Activated T-helper 2 cell treated with anti-CD3 and anti-CD28 coated beads, Interferon-gamma antibody, Interleukin-2, Interleukin-4, amounts not matched to agents 10 μg/mL and 5 μg/mL and 100 μg/mL, durations not matched to agents 14 hours and 24 hours and 36 hours (primary cell): Measurements from ENCODE around the gene MACF1. TPM values are rescaled to one million over a fixed set of nuclear protein-coding genes. Genes with fewer than 3 reads are reported as not detected.

Experiments used
- DNase-seq: peaks from one replicate; pipeline ENCODE4 v3.0.0; 2021; ENCODE audit warnings: low spot score
- H3K27ac Mint-ChIP-seq: one replicate; pipeline ENCODE4 v1.8.0; 2021; ENCODE audit warnings: mixed read lengths
- H3K27me3 Mint-ChIP-seq: one replicate; pipeline ENCODE4 v1.8.0; 2021; ENCODE audit warnings: low read depth, mixed read lengths
- H3K36me3 Mint-ChIP-seq: one replicate; pipeline ENCODE4 v1.8.0; 2021; ENCODE audit warnings: low read depth, mixed read lengths
- H3K4me1 Mint-ChIP-seq: one replicate; pipeline ENCODE4 v1.8.0; 2021; ENCODE audit warnings: low read depth, mixed read lengths
- H3K4me3 Mint-ChIP-seq: one replicate; pipeline ENCODE4 v1.8.0; 2021; ENCODE audit warnings: low read depth, mild to moderate bottlenecking, moderate library complexity, mixed read lengths
- H3K9me3 Mint-ChIP-seq: one replicate; pipeline ENCODE4 v1.8.0; 2021; ENCODE audit warnings: mixed read lengths
- intact Hi-C: fragments of 100-400 bp; cut with micrococcal nuclease; formaldehyde crosslinking; loops from one replicate; pipeline ENCODE4 v1.15.1; 2023
- total RNA-seq: library from RNA; stranded (reverse); gene quantifications from 2 replicates; pipeline ENCODE4 v1.2.3, GENCODE V29; 2022

The MACF1 gene
- total RNA-seq, 1 donor from 2014 or later: 212 TPM

GRCh38 chr1:39392851-39393573, 188.5 kb downstream of the MACF1 start:
- intact Hi-C loops: no loop called here
- Mint-ChIP-seq H3K27ac (no peak overlapping the region), H3K4me3 (no peak overlapping the region)

GRCh38 chr1:39393645-39394044, 189.2 kb downstream of the MACF1 start:
- H3K36me3 Mint-ChIP-seq: peaks cover 49% of the 10 kb centered on the region
- peaks cover 46% of the 10 kb centered on the region for H3K4me1 Mint-ChIP-seq
- DNase-seq: no peak
- H3K4me3 Mint-ChIP-seq: no peak overlapping the region
- intact Hi-C loops: no loop called here
- H3K27ac Mint-ChIP-seq: no peak overlapping the region
- H3K9me3 Mint-ChIP-seq: no peaks in the 10 kb centered on the region
- H3K27me3 Mint-ChIP-seq: no peaks in the 10 kb centered on the region

More at GRCh38 chr1:39392851-39393573, 188.5 kb downstream of the MACF1 start:
- peaks cover 43% of the 10 kb centered on the region for H3K4me1 Mint-ChIP-seq
- no peaks in the 10 kb centered on the region for H3K27me3 Mint-ChIP-seq
- peaks cover 52% of the 10 kb centered on the region for H3K36me3 Mint-ChIP-seq
- H3K9me3 Mint-ChIP-seq: no peaks in the 10 kb centered on the region
- DNase-seq: no peak

GRCh38 chr1:39394059-39394458, 189.6 kb downstream of the MACF1 start:
- intact Hi-C loops: no loop called here
- peak overlapping the region; percentile 19 for H3K27ac Mint-ChIP-seq
- H3K36me3 Mint-ChIP-seq: peaks cover 49% of the 10 kb centered on the region
- H3K4me1 Mint-ChIP-seq: peaks cover 51% of the 10 kb centered on the region
- no peaks in the 10 kb centered on the region for H3K27me3 Mint-ChIP-seq
- no peak for DNase-seq
- no peaks in the 10 kb centered on the region for H3K9me3 Mint-ChIP-seq
- no peak overlapping the region for H3K4me3 Mint-ChIP-seq

- Mint-ChIP-seq H3K4me3 (no peak overlapping the region), H3K4me1 (peaks cover 52% of the 10 kb centered on the region), H3K27ac (no peak overlapping the region), H3K27me3 (no peaks in the 10 kb centered on the region), H3K9me3 (no peaks in the 10 kb centered on the region), H3K36me3 (peaks cover 48% of the 10 kb centered on the region)
- no peak for DNase-seq
- intact Hi-C loops: no loop called here
Observed at GRCh38 chr1:39394598-39394997, 190.1 kb downstream of the MACF1 start.

- intact Hi-C loops: loop anchor here (5.0 kb wide), 1 partner anchor 203 kb away; no protein-coding TSS in a partner anchor
- H3K27me3 Mint-ChIP-seq: no peaks in the 10 kb centered on the region
- DNase-seq: no peak
- no peaks in the 10 kb centered on the region for H3K9me3 Mint-ChIP-seq
- H3K36me3 Mint-ChIP-seq: peaks cover 45% of the 10 kb centered on the region
- no peak overlapping the region for H3K27ac Mint-ChIP-seq
- no peak overlapping the region for H3K4me3 Mint-ChIP-seq
- peaks cover 55% of the 10 kb centered on the region for H3K4me1 Mint-ChIP-seq
Observed at GRCh38 chr1:39395357-39395831, 190.9 kb downstream of the MACF1 start.

GRCh38 chr1:39396671-39397070, 192.2 kb downstream of the MACF1 start:
- Mint-ChIP-seq H3K4me1 (peaks cover 49% of the 10 kb centered on the region), H3K27ac (no peak overlapping the region), H3K36me3 (peaks cover 41% of the 10 kb centered on the region), H3K4me3 (no peak overlapping the region), H3K9me3 (no peaks in the 10 kb centered on the region), H3K27me3 (no peaks in the 10 kb centered on the region)
- no peak for DNase-seq
- intact Hi-C loops: loop anchor here (5.0 kb wide), 1 partner anchor 204 kb away; no protein-coding TSS in a partner anchor

- H3K4me1 Mint-ChIP-seq: peaks cover 41% of the 10 kb centered on the region
- H3K9me3 Mint-ChIP-seq: no peaks in the 10 kb centered on the region
- no peak for DNase-seq
- H3K4me3 Mint-ChIP-seq: no peak overlapping the region
- H3K27ac Mint-ChIP-seq: no peak overlapping the region
- intact Hi-C loops: loop anchor here (5.0 kb wide), 1 partner anchor 205 kb away; no protein-coding TSS in a partner anchor
- H3K27me3 Mint-ChIP-seq: no peaks in the 10 kb centered on the region
- H3K36me3 Mint-ChIP-seq: peaks cover 40% of the 10 kb centered on the region
Observed at GRCh38 chr1:39397487-39397886, 193.0 kb downstream of the MACF1 start.

- DNase-seq: no peak
- Mint-ChIP-seq H3K4me1 (peaks cover 33% of the 10 kb centered on the region), H3K36me3 (peaks cover 37% of the 10 kb centered on the region), H3K27me3 (no peaks in the 10 kb centered on the region), H3K27ac (peak overlapping the region; percentile 79), H3K4me3 (no peak overlapping the region), H3K9me3 (no peaks in the 10 kb centered on the region)
- intact Hi-C loops: loop anchor here (1.0 to 5.0 kb wide), 2 partner anchors 10 to 206 kb away; no protein-coding TSS in a partner anchor
Observed at GRCh38 chr1:39398278-39399021, 194.0 kb downstream of the MACF1 start.

- Mint-ChIP-seq H3K9me3 (no peaks in the 10 kb centered on the region), H3K27ac (no peak overlapping the region), H3K4me1 (peaks cover 30% of the 10 kb centered on the region), H3K4me3 (no peak overlapping the region), H3K36me3 (peaks cover 33% of the 10 kb centered on the region), H3K27me3 (no peaks in the 10 kb centered on the region)
- no peak for DNase-seq
- intact Hi-C loops: loop anchor here (10.0 kb wide), 1 partner anchor 296 kb away; no protein-coding TSS in a partner anchor
Observed at GRCh38 chr1:39401106-39401505, 196.6 kb downstream of the MACF1 start.

- H3K27ac Mint-ChIP-seq: no peak overlapping the region
- no peaks in the 10 kb centered on the region for H3K27me3 Mint-ChIP-seq
- intact Hi-C loops: loop anchor here (10.0 kb wide), 1 partner anchor 300 kb away; no protein-coding TSS in a partner anchor
- no peak overlapping the region for H3K4me3 Mint-ChIP-seq
- no peak for DNase-seq
- H3K36me3 Mint-ChIP-seq: peaks cover 21% of the 10 kb centered on the region
- H3K4me1 Mint-ChIP-seq: peaks cover 30% of the 10 kb centered on the region
- no peaks in the 10 kb centered on the region for H3K9me3 Mint-ChIP-seq
Observed at GRCh38 chr1:39404876-39405275, 200.4 kb downstream of the MACF1 start.

GRCh38 chr1:39405358-39405757, 200.9 kb downstream of the MACF1 start:
- Mint-ChIP-seq H3K9me3 (no peaks in the 10 kb centered on the region), H3K27me3 (no peaks in the 10 kb centered on the region), H3K4me3 (no peak overlapping the region), H3K36me3 (peaks cover 20% of the 10 kb centered on the region), H3K27ac (no peak overlapping the region), H3K4me1 (peaks cover 33% of the 10 kb centered on the region)
- no peak for DNase-seq
- intact Hi-C loops: loop anchor here (10.0 kb wide), 1 partner anchor 301 kb away; no protein-coding TSS in a partner anchor

GRCh38 chr1:39406533-39407450, 202.3 kb downstream of the MACF1 start:
- Mint-ChIP-seq H3K4me3 (peak overlapping the region; percentile 88), H3K4me1 (peaks cover 38% of the 10 kb centered on the region), H3K9me3 (no peaks in the 10 kb centered on the region), H3K27me3 (no peaks in the 10 kb centered on the region), H3K36me3 (peaks cover 16% of the 10 kb centered on the region), H3K27ac (no peak overlapping the region)
- DNase-seq: no peak
- intact Hi-C loops: loop anchor here (10.0 kb wide), 1 partner anchor 302 kb away; no protein-coding TSS in a partner anchor
